Measurements from ENCODE around the gene KDM8.
A peak's percentile ranks its signal among the peaks of the same experiment; 100 is the strongest.

Gene KDM8

DNA sequence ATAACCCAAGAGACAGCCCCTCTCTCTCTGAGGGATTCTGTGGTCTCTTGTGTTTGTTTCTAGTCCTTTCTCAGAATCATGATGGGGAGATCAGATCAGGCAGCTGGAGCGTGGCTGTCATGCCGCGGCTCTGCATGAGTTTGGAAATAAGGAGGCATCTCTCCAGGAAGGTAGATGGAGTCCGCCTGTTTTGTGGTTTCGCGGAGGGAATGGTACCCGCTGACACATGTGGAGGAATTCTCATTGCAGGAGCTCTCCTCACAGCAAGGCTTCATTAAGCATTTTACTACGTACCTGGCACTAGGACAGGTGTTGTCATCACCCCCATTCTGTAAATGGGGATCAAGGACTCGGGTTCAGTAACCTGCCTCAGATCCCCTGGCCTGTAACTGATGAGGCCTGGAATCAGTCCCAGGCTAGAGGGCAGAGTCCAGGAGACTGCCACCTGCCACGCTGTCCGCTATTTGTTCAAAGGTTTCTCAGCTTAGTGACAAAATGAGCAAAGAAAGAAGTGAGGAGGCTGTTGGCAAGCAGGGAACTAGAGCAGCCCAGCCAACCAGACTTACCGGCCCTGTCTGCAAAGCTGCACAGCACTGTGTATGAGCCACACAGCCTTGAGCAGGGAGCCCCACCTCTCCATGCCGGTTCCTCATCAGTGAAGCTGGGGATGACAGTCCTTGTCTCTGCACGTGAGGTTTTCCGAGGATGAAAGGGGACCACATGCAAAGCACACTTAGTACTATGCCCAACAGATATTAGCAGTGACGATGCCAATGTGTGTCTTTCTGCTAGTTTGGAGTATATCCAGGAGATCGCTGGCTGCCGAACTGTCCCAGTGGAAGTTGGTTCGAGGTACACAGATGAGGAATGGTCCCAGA lies 11.0 kb downstream of the KDM8 start:
- DNase-seq: no peak

GRCh38 chr16:27215660-27216059 lies 12.3 kb downstream of the KDM8 start:
- no peak for DNase-seq

DNA sequence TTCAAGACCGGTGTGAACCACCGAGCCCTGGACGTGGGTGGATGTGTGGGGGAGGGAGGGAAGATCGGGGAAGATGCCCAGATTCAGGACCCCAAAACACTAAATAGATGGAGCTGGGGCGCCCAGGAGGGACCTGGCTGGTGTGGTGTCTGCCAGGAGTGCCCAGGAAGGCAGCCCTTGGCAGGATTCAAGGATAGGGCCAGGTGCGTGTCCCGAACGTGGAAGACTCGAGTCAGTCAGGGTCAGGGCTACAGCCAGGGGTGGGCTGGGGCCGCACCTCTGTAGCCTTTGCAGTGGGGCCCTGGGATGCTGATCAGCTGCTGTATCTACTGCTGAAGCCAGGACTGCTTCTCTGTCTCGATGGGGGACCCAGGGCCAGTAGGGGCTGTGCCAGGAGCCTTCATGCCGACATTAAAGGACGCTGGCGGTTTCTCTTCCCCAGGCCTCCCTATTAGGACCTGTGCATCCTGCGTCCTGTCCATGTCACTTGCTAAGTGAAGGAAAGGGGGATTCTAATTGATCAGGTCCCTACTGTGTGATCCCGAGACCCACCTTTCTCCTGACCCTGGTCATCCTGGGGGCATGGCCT lies 13.1 kb downstream of the KDM8 start:
- DNase-seq: no peak

GRCh38 chr16:27217256-27217655 lies 13.9 kb downstream of the KDM8 start:
- peak in 28 of 51 donors; percentile 11 to 64 (median 30) for DNase-seq

- DNase-seq: no peak
Measured at GRCh38 chr16:27218756-27219155, 15.4 kb downstream of the KDM8 start.

DNA sequence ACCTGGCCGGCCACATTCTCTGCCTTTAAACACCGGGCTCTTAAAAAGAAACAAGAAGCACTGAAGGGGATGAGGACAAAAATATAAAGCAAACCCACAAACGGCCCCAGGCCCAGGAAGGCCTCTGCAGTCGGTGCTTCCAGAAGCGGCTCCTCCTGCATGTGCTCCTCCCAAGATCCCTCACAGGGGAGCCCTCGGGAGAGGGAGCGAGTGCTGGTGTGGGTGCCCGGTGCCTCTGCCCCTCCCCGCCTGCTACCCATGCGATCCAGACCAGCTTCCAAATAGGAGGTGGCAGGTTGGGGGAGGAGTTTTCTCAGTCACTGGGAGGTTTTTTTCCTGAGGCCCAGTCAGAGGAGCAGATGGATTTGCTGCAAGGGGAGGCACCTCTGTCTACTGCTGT lies 15.8 kb downstream of the KDM8 start:
- DNase-seq: no peak

DNA sequence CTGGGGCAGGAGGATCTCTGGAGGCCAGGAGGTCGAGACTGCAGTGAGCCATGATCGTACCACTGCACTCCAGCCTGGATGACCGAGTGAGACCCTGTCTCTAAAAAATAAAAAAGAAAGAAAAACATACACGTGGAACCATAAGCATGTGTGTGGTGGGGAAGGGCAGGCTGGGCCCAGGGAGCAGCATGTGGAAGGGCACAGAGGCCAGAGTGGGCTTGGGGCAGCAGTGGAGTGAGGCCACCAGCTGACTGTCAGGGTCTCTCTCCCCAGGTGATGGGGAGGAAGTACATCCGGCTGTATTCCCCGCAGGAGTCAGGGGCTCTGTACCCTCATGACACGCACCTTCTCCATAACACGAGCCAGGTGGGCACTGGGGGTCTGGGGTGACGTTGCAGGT lies 16.8 kb downstream of the KDM8 start:
- no peak for DNase-seq

GRCh38 chr16:27220527-27220926 lies 17.2 kb downstream of the KDM8 start:
- no peak for DNase-seq

GRCh38 chr16:27220991-27221390 lies 17.7 kb downstream of the KDM8 start:
- no peak for DNase-seq

GRCh38 chr16:27221576-27222248 lies 18.4 kb downstream of the KDM8 start:
- no peak for DNase-seq

DNA sequence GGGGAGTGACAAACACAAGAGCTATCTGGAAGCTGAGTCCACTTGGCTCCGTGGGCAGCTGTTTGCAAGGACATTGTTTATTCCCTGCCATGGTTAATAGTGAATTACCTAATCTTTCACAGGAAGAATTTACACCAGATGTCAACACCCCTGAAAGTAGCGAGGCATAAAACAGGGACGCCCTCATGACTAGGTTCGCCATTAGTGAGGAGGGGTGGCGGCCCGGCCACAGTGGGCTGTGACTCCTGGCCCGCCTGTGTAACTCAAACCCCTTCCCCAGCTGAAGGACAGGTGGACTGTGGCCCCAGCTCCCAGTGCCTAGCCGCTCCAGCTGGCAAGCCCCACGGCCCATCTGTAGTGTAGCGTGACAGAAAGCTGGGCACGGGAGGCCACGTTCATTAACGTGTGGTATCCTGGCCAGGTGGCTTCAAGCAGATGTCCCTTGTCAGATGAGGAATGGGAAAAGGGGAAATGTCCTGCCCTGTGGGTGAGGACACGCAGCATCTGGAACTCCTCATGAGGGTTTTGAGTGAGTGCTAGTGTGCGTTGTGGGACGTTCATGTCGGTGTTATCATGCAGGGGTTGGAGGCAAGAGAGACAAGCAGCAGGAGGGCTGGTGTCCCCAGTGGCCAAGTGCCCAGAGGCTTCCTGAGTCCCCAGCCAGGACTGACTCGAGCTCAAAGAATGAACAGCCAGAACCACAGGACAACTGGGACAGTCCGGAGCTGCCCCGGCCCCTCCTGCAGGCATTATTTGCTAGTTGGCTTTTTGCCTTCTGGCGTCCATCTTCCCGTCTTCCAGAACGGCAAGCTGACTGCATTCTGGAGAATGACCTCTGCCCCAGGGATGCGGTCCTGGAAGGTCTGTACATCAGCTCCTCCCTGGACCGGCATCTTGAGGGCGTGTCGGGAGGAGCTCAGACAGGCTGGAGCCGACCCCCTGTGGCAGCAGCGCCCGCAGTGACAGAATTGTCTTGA lies 19.2 kb downstream of the KDM8 start:
- DNase-seq: no peak

GRCh38 chr16:27223226-27223610 lies 19.9 kb downstream of the KDM8 start:
- DNase-seq: no peak

DNA sequence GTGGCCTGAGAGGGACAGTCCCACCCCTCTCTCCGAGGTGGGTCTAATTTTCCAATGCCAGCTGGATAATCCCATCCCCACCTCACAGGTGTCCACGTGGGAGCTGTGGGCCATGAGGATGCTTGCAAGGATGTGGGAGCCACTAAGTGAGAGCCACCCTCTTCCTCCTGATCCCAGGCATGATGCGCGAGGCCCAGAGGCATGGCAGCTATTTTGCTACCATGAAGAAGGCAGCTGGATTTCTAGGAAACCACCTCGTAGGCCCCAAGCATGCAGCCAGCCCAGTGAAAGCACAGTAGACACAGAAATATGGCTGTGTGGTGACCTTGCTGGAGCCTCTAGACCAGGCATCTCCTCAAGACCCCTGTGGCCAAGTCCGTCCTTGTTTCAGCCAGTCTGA lies 20.4 kb downstream of the KDM8 start:
- no peak for DNase-seq

GRCh38 chr16:27224271-27224737 lies 21.0 kb downstream of the KDM8 start:
- DNase-seq: no peak

- no peak for DNase-seq
Measured at GRCh38 chr16:27224741-27225300, 21.5 kb downstream of the KDM8 start.

DNA sequence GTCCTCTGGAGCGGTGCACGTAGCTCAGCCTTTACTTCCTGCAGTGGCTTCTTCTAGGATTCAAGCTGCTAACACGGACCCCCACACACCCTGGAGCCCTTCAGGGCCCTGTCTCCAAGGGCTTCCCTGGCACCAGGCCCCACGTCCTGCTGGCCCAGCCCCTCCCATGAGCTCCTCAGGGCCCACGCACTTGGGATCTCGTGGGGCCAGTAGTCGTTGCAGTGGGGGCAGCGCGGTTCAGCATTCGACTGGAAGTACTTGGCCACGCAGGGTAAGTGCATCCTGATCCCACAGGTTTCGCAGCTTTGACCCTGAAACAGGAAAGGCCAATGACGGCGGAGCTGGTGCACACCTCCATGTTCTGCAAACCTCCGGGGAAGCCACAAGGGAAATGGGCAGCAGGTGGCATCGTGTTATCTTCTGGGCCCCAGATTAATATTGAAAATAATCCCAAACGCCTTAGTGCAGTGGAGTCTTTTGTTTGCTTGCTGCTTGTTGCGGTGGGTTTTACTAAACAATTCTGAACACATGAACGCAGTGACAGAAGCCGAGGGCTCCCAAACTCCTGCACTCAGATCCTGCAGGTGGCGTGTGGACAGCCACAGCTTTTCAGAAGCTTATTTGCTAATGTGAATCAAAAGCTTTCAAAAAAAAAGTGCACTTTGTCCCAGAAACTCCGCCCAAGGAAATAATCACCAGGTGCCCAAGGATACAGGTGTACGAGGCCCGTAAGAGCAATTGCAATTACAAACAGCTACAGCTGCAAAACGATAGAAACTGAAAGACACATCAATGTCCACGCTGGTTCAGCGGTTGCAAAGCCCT lies 22.4 kb downstream of the KDM8 start:
- DNase-seq: no peak

DNA sequence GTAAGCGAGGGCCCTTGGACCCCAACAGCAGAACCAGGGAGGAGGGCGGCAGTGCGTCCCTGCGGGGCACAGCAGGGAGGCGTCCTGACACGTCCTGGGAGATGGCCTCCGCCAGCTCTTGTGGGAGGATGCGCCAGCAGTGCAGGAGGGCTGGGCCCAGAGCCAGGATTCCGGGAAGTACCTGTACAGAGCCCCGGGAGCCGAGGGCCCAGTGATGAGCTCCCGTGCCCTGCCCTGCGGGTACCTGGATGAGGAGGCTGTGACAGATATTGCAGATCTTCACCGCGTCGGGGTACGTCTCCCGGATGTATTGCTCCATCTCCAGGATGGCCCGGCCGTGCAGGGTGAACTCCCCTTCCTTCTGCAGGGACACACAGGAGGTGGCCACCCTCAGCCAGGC lies 23.1 kb downstream of the KDM8 start:
- no peak for DNase-seq

DNA sequence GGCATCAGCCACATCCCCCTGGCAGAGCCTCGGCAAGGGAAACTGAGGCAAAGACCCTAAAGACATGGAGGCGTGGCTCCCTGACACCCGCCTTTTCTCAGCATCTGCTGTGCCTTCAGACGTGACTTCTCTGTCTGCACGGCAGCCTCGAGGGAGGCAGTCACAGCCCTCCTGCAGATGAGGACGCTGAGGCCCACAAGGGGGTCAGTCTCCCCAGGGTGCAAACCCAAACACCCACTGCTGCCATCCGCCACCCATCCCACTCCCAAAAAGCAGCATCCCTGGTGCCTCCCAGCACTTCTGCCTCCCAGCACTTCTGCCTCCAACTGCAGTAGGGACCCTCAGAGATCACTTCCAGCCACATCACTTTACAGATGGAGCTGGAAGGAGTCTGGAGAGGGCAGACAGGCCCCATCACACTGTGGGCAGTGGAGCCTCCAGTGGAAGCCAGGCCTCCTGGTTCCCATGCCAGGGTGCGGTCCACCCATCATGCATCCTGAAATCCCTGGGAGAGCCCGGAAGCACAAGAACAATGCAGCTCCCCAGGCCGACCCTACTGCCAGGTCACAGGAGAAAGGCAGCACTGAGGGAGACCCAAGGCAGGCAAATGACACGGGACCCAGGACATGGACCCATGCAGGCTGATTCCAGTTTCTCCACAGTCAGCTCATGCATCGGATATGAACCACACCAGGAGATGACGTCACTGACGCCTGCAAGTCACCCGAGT lies 23.8 kb downstream of the KDM8 start:
- DNase-seq: no peak

DNA sequence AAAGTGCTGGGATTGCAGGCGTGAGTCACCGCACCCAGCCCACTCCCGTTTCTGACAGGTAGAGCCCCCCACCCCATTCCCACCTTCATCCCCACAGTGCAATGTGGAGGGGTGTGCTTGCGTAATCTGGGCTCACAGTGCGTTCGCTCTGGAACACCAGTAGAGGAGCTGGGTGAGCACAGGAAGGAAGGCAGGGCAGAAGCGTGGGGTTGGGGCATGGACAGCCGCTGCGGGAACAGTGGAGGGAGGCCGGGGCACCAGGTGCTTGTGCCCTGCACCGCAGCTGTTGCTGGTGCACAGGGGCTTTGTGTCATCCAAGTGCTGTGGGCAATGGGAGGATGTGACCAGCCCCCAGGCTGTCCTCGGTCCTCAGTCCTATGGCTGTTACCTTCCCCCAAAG lies 24.7 kb downstream of the KDM8 start:
- DNase-seq: no peak
